ENCODE measurements around the gene MTMR4.
"Not testable (repeated sequence)": the region's sequence is repeated elsewhere in the genome, so short reads cannot be mapped to it uniquely, and the experiment has no call there.

MTMR4 gene

GRCh38 chr17:58488428-58488890 lies 26.0 kb downstream of the MTMR4 start:
- DNase-seq = no peak

- DNase-seq = no peak
These were observed 26.6 kb downstream of the MTMR4 start, which contains the start of gene HSF5 for GRCh38 chr17:58487589-58488427. TSS of gene HSF5 (minus strand) at chr17:58488408. CDS start at chr17:58488274, 134 bp downstream.

GRCh38 chr17:58484600-58484999 lies 29.8 kb downstream of the MTMR4 start:
- DNase-seq = no peak

GRCh38 chr17:58481798-58482197 lies 32.6 kb downstream of the MTMR4 start:
- DNase-seq = not testable (repeated sequence)

- no peak for DNase-seq
These were observed 34.3 kb downstream of the MTMR4 start for GRCh38 chr17:58480090-58480489.

- DNase-seq = no peak
These were observed 37.6 kb downstream of the MTMR4 start for GRCh38 chr17:58476812-58477211.

GRCh38 chr17:58475985-58476384 lies 38.5 kb downstream of the MTMR4 start:
- no peak for DNase-seq

- DNase-seq = no peak
These were observed 44.1 kb downstream of the MTMR4 start for GRCh38 chr17:58470356-58470755.

- DNase-seq = no peak
These were observed 45.5 kb downstream of the MTMR4 start for GRCh38 chr17:58468944-58469343.

- no peak for DNase-seq
These were observed 58.9 kb downstream of the MTMR4 start for GRCh38 chr17:58455491-58455890.

GRCh38 chr17:58452738-58453137 lies 61.7 kb downstream of the MTMR4 start:
- peak; percentile 7 for DNase-seq

GRCh38 chr17:58447039-58447975 lies 67.1 kb downstream of the MTMR4 start:
- peak; percentile 61 for DNase-seq

- DNase-seq = no peak
These were observed 68.4 kb downstream of the MTMR4 start for GRCh38 chr17:58446086-58446485.
